Endodermal cell (in vitro differentiated cells): Measurements from ENCODE around the gene STK39. TPM values are rescaled to one million over a fixed set of nuclear protein-coding genes. Genes with fewer than 3 reads are reported as not detected.

ENCODE experiments used
- DNase-seq: peaks from one replicate; pipeline ENCODE4 v3.0.0-alpha.2; 2017
- H3K27ac ChIP-seq: 2 replicates; pipeline ENCODE4 v1.5.1; 2013; ENCODE audit warnings: mild to moderate bottlenecking, low read depth, low read length, moderate library complexity
- H3K27me3 ChIP-seq: 2 replicates; pipeline ENCODE4 v1.6.1; 2013; ENCODE audit warnings: mild to moderate bottlenecking, low read length, moderate library complexity; ENCODE audit not compliant: insufficient read depth, control insufficient read depth, poor library complexity, severe bottlenecking
- H3K36me3 ChIP-seq: 2 replicates; pipeline ENCODE4 v1.7.0; 2013; ENCODE audit warnings: mild to moderate bottlenecking, low read length, moderate library complexity; ENCODE audit not compliant: control insufficient read depth, insufficient read depth
- H3K4me1 ChIP-seq: one replicate; pipeline ENCODE4 v1.7.0; 2013; ENCODE audit warnings: low read length; ENCODE audit not compliant: control insufficient read depth, insufficient read depth
- H3K4me3 ChIP-seq: 2 replicates; pipeline ENCODE4 v1.5.1; 2013; ENCODE audit warnings: mild to moderate bottlenecking, low read length, moderate library complexity
- H3K9ac ChIP-seq: 2 replicates; pipeline ENCODE4 v1.6.1; 2013; ENCODE audit warnings: mild to moderate bottlenecking, low read length, moderate library complexity; ENCODE audit not compliant: poor library complexity, severe bottlenecking; ENCODE audit errors: extremely low read depth
- H3K9me3 ChIP-seq: 2 replicates; pipeline ENCODE4 v1.6.1; 2013; ENCODE audit warnings: mild to moderate bottlenecking, low read length, moderate library complexity; ENCODE audit not compliant: control insufficient read depth
- H3K27ac Mint-ChIP-seq: 2 replicates; pipeline ENCODE4 v1.8.0; 2020; ENCODE audit warnings: mixed read lengths
- H3K27me3 Mint-ChIP-seq: 2 replicates; pipeline ENCODE4 v1.8.0; 2021; ENCODE audit warnings: mild to moderate bottlenecking, mixed read lengths; ENCODE audit not compliant: insufficient read depth
- H3K36me3 Mint-ChIP-seq: 2 replicates; pipeline ENCODE4 v1.8.0; 2020; ENCODE audit warnings: low read depth, mixed read lengths
- H3K4me1 Mint-ChIP-seq: 2 replicates; pipeline ENCODE4 v1.8.0; 2020; ENCODE audit warnings: mixed read lengths
- H3K4me3 Mint-ChIP-seq: 2 replicates; pipeline ENCODE4 v1.8.0; 2020; ENCODE audit warnings: mild to moderate bottlenecking, moderate library complexity, mixed read lengths
- H3K9me3 Mint-ChIP-seq: 2 replicates; pipeline ENCODE4 v1.8.0; 2020; ENCODE audit warnings: mild to moderate bottlenecking, mixed read lengths
- WGBS, 2 experiments: methylation state at CpG; one replicate each; pipeline versions ENCODE4 v1.1.5 to v1.1.7; 2013; ENCODE audit warnings: missing lambda C conversion rate in 2 of 2, mixed read lengths in 1 of 2; ENCODE audit not compliant: insufficient coverage in 1 of 2, insufficient read length in 1 of 2; 5-methylcytosine and 5-hydroxymethylcytosine counted together
- total RNA-seq, 2 donors: library from RNA; stranded (reverse); fragmentation: NEBNext Ultra II Directional in 1 of 2; extraction: Animal tissue kit (Norgen Biotek cat#: 25700) in 1 of 2; gene quantifications; 2 replicates in 1 of 2; 3 replicates in 1 of 2; pipeline ENCODE4 v1.2.1, GENCODE V29; 2021
- TF ChIP-seq, protein P1 (sequence below): fragments of 200-600 bp; sonication (generic); conservative IDR thresholded peaks from 2 replicates; pipeline ENCODE4 v1.5.0; 2021; ENCODE audit warnings: antibody characterized with exemption, mild to moderate bottlenecking

The STK39 gene
- total RNA-seq, 2 donors from 2014 or later: 22.3 to 31.5 TPM

GRCh38 chr2:168233166-168233565 is 14.2 kb downstream of the STK39 start:
- Histone ChIP-seq H3K9me3 (no peaks in the 10 kb centered on the region), H3K4me3 (no peak overlapping the region), H3K27me3 (no peaks in the 10 kb centered on the region), H3K9ac (no peak overlapping the region), H3K27ac (no peak overlapping the region), H3K36me3 (peaks cover 9% of the 10 kb centered on the region), H3K4me1 (no peaks in the 10 kb centered on the region)
- DNase-seq: no peak
- TF ChIP-seq, protein P1, sequence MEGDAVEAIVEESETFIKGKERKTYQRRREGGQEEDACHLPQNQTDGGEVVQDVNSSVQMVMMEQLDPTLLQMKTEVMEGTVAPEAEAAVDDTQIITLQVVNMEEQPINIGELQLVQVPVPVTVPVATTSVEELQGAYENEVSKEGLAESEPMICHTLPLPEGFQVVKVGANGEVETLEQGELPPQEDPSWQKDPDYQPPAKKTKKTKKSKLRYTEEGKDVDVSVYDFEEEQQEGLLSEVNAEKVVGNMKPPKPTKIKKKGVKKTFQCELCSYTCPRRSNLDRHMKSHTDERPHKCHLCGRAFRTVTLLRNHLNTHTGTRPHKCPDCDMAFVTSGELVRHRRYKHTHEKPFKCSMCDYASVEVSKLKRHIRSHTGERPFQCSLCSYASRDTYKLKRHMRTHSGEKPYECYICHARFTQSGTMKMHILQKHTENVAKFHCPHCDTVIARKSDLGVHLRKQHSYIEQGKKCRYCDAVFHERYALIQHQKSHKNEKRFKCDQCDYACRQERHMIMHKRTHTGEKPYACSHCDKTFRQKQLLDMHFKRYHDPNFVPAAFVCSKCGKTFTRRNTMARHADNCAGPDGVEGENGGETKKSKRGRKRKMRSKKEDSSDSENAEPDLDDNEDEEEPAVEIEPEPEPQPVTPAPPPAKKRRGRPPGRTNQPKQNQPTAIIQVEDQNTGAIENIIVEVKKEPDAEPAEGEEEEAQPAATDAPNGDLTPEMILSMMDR: no peak
- H3K27me3 Mint-ChIP-seq: no peaks in the 10 kb centered on the region
- 94 to 100% methylated on average over 1 to 2 of the region's 2 CpGs for WGBS, 2 experiments
- H3K36me3 Mint-ChIP-seq: peaks cover 11% of the 10 kb centered on the region
- peaks cover 8% of the 10 kb centered on the region for H3K9me3 Mint-ChIP-seq
- no peak overlapping the region for H3K27ac Mint-ChIP-seq
- H3K4me3 Mint-ChIP-seq: no peak overlapping the region
- no peaks in the 10 kb centered on the region for H3K4me1 Mint-ChIP-seq

GRCh38 chr2:168231609-168232241 is 15.7 kb downstream of the STK39 start:
- Histone ChIP-seq H3K4me1 (no peaks in the 10 kb centered on the region), H3K27ac (no peak overlapping the region), H3K9me3 (no peaks in the 10 kb centered on the region), H3K4me3 (no peak overlapping the region), H3K36me3 (peaks cover 9% of the 10 kb centered on the region), H3K9ac (no peak overlapping the region), H3K27me3 (no peaks in the 10 kb centered on the region)
- no peak overlapping the region for H3K27ac Mint-ChIP-seq
- TF ChIP-seq, protein P1: no peak
- H3K36me3 Mint-ChIP-seq: peaks cover 9% of the 10 kb centered on the region
- H3K27me3 Mint-ChIP-seq: no peaks in the 10 kb centered on the region
- H3K4me3 Mint-ChIP-seq: no peak overlapping the region
- H3K4me1 Mint-ChIP-seq: no peaks in the 10 kb centered on the region
- 94 to 100% methylated on average over 3 to 7 of the region's 7 CpGs for WGBS, 2 experiments
- no peak for DNase-seq
- peaks cover 8% of the 10 kb centered on the region for H3K9me3 Mint-ChIP-seq

GRCh38 chr2:168230389-168230788 is 17.0 kb downstream of the STK39 start:
- TF ChIP-seq, protein P1: no peak
- no peaks in the 10 kb centered on the region for H3K4me1 Mint-ChIP-seq
- Histone ChIP-seq H3K4me1 (no peaks in the 10 kb centered on the region), H3K27ac (no peak overlapping the region), H3K9me3 (no peaks in the 10 kb centered on the region), H3K27me3 (no peaks in the 10 kb centered on the region), H3K36me3 (peaks cover 9% of the 10 kb centered on the region), H3K4me3 (no peak overlapping the region), H3K9ac (no peak overlapping the region)
- 83 to 97% methylated on average over 1 to 5 of the region's 5 CpGs for WGBS, 2 experiments
- H3K27me3 Mint-ChIP-seq: no peaks in the 10 kb centered on the region
- DNase-seq: no peak
- H3K9me3 Mint-ChIP-seq: peaks cover 8% of the 10 kb centered on the region
- peaks cover 9% of the 10 kb centered on the region for H3K36me3 Mint-ChIP-seq
- H3K27ac Mint-ChIP-seq: no peak overlapping the region
- no peak overlapping the region for H3K4me3 Mint-ChIP-seq
